Ectodermal cell (in vitro differentiated cells): ENCODE data around the gene HPS4.

Experiments used
- H3K27ac ChIP-seq: 2 replicates; pipeline ENCODE4 v1.7.0; 2013; ENCODE audit warnings: mild to moderate bottlenecking, low read depth, low read length; ENCODE audit not compliant: insufficient read depth, poor library complexity, severe bottlenecking
- H3K27me3 ChIP-seq: 2 replicates; pipeline ENCODE4 v1.7.0; 2013; ENCODE audit warnings: mild to moderate bottlenecking, low read length; ENCODE audit not compliant: insufficient read depth, control insufficient read depth, poor library complexity, severe bottlenecking
- H3K36me3 ChIP-seq: one replicate; pipeline ENCODE4 v1.7.0; 2013; ENCODE audit warnings: low read length; ENCODE audit not compliant: control insufficient read depth, insufficient read depth
- H3K4me1 ChIP-seq: one replicate; pipeline ENCODE4 v1.7.0; 2013; ENCODE audit warnings: low read length; ENCODE audit not compliant: control insufficient read depth, insufficient read depth
- H3K4me3 ChIP-seq: 2 replicates; pipeline ENCODE4 v1.7.0; 2013; ENCODE audit warnings: low read depth, low read length, control low read depth; ENCODE audit not compliant: insufficient read depth
- H3K9me3 ChIP-seq: 2 replicates; pipeline ENCODE4 v1.7.0; 2013; ENCODE audit warnings: mild to moderate bottlenecking, low read length, moderate library complexity; ENCODE audit not compliant: control insufficient read depth
- WGBS, 2 experiments: methylation state at CpG; one replicate each; pipeline ENCODE4 v1.1.7; 2013; ENCODE audit warnings: missing lambda C conversion rate in 2 of 2; 5-methylcytosine and 5-hydroxymethylcytosine counted together

The HPS4 gene

GRCh38 chr22:26499188-26499703 is 15.7 kb upstream of the HPS4 start:
- Histone ChIP-seq H3K4me3 (no peak overlapping the region), H3K9me3 (no peaks in the 10 kb centered on the region), H3K27me3 (no peaks in the 10 kb centered on the region), H3K27ac (no peak overlapping the region), H3K4me1 (peaks cover 4% of the 10 kb centered on the region), H3K36me3 (peaks cover 48% of the 10 kb centered on the region)
- 94 to 95% methylated on average over 25 of the region's 25 CpGs for WGBS, 2 experiments

GRCh38 chr22:26496456-26496855 is 12.9 kb upstream of the HPS4 start:
- no peaks in the 10 kb centered on the region for H3K4me1 ChIP-seq
- 95 to 97% methylated on average over 4 of the region's 4 CpGs for WGBS, 2 experiments
- peaks cover 46% of the 10 kb centered on the region for H3K36me3 ChIP-seq
- no peaks in the 10 kb centered on the region for H3K27me3 ChIP-seq
- H3K27ac ChIP-seq: no peak overlapping the region
- no peaks in the 10 kb centered on the region for H3K9me3 ChIP-seq
- no peak overlapping the region for H3K4me3 ChIP-seq

- Histone ChIP-seq H3K4me3 (no peak overlapping the region), H3K27me3 (no peaks in the 10 kb centered on the region), H3K36me3 (peaks cover 42% of the 10 kb centered on the region), H3K9me3 (no peaks in the 10 kb centered on the region), H3K27ac (no peak overlapping the region), H3K4me1 (no peaks in the 10 kb centered on the region)
Measured at GRCh38 chr22:26494506-26494905, 10.9 kb upstream of the HPS4 start.

- Histone ChIP-seq H3K27me3 (no peaks in the 10 kb centered on the region), H3K4me3 (no peak overlapping the region), H3K9me3 (no peaks in the 10 kb centered on the region), H3K4me1 (no peaks in the 10 kb centered on the region), H3K27ac (no peak overlapping the region), H3K36me3 (peaks cover 49% of the 10 kb centered on the region)
- WGBS, 2 experiments: 95 to 96% methylated on average over 9 of the region's 9 CpGs
Measured at GRCh38 chr22:26492220-26492619, 8.6 kb upstream of the HPS4 start.

- 95 to 96% methylated on average over 4 of the region's 4 CpGs for WGBS, 2 experiments
- H3K4me3 ChIP-seq: no peak overlapping the region
- peaks cover 41% of the 10 kb centered on the region for H3K36me3 ChIP-seq
- H3K4me1 ChIP-seq: peaks cover 3% of the 10 kb centered on the region
- H3K9me3 ChIP-seq: no peaks in the 10 kb centered on the region
- H3K27ac ChIP-seq: no peak overlapping the region
- no peaks in the 10 kb centered on the region for H3K27me3 ChIP-seq
Measured at GRCh38 chr22:26489447-26490036, 6.0 kb upstream of the HPS4 start.

- Histone ChIP-seq H3K36me3 (peaks cover 38% of the 10 kb centered on the region), H3K27me3 (no peaks in the 10 kb centered on the region), H3K4me1 (peaks cover 7% of the 10 kb centered on the region), H3K9me3 (no peaks in the 10 kb centered on the region), H3K27ac (no peak overlapping the region), H3K4me3 (no peak overlapping the region)
- WGBS, 2 experiments: 89 to 96% methylated on average over 3 of the region's 3 CpGs
Measured at GRCh38 chr22:26487996-26488395, 4.4 kb upstream of the HPS4 start.

- 94 to 97% methylated on average over 5 of the region's 5 CpGs for WGBS, 2 experiments
- Histone ChIP-seq H3K9me3 (no peaks in the 10 kb centered on the region), H3K36me3 (peaks cover 26% of the 10 kb centered on the region), H3K27me3 (no peaks in the 10 kb centered on the region), H3K27ac (no peak overlapping the region), H3K4me1 (peaks cover 16% of the 10 kb centered on the region), H3K4me3 (no peak overlapping the region)
Measured at GRCh38 chr22:26486394-26486793, 2.8 kb upstream of the HPS4 start.

GRCh38 chr22:26485806-26486390 is 2.3 kb upstream of the HPS4 start:
- Histone ChIP-seq H3K36me3 (peaks cover 28% of the 10 kb centered on the region), H3K4me3 (no peak overlapping the region), H3K27ac (no peak overlapping the region), H3K9me3 (no peaks in the 10 kb centered on the region), H3K27me3 (no peaks in the 10 kb centered on the region), H3K4me1 (peaks cover 18% of the 10 kb centered on the region)
- WGBS, 2 experiments: 80 to 83% methylated on average over 3 of the region's 3 CpGs

- H3K4me1 ChIP-seq: peaks cover 18% of the 10 kb centered on the region
- peak overlapping the region; percentile 84 for H3K4me3 ChIP-seq
- no peak overlapping the region for H3K27ac ChIP-seq
- 89 to 90% methylated on average over 7 of the region's 7 CpGs for WGBS, 2 experiments
- no peaks in the 10 kb centered on the region for H3K27me3 ChIP-seq
- no peaks in the 10 kb centered on the region for H3K9me3 ChIP-seq
- peaks cover 27% of the 10 kb centered on the region for H3K36me3 ChIP-seq
Measured at GRCh38 chr22:26485013-26485412, 1.4 kb upstream of the HPS4 start.

- WGBS, 2 experiments: 20 to 27% methylated on average over 6 of the region's 6 CpGs
- H3K4me3 ChIP-seq: peak overlapping the region; percentile 84
- no peaks in the 10 kb centered on the region for H3K27me3 ChIP-seq
- peaks cover 18% of the 10 kb centered on the region for H3K4me1 ChIP-seq
- H3K36me3 ChIP-seq: peaks cover 21% of the 10 kb centered on the region
- H3K27ac ChIP-seq: peak overlapping the region; percentile 91
- H3K9me3 ChIP-seq: no peaks in the 10 kb centered on the region
Measured at GRCh38 chr22:26484360-26484706, 750 bp upstream of the HPS4 start.
